NCI-H345 treated with DMSO at 0.1 percent for 48 hours (cell line): ENCODE results near the gene PIAS4.
"Not testable (repeated sequence)": the region's sequence is repeated elsewhere in the genome, so short reads cannot be mapped to it uniquely, and the experiment has no call there.

Experiments
- DNase-seq: peaks from one replicate; lab custom pipeline; 2025; ENCODE audit not compliant: unreplicated experiment; lab: John Stamatoyannopoulos, UW

Gene PIAS4

GRCh38 chr19:4007021-4007835 is at the start of gene PIAS4:
Gene PIAS4 (plus strand): TSS chr19:4007736. CDS start chr19:4007761, 25 bp downstream.
- DNase-seq, result peak; percentile 89

GRCh38 chr19:3958836-3959765 is 48.4 kb upstream of the PIAS4 start:
- no peak for DNase-seq

GRCh38 chr19:3959766-3960131 is 47.8 kb upstream of the PIAS4 start:
- no peak for DNase-seq

GRCh38 chr19:3961007-3961406 is 46.5 kb upstream of the PIAS4 start:
- DNase-seq, result no peak

DNA sequence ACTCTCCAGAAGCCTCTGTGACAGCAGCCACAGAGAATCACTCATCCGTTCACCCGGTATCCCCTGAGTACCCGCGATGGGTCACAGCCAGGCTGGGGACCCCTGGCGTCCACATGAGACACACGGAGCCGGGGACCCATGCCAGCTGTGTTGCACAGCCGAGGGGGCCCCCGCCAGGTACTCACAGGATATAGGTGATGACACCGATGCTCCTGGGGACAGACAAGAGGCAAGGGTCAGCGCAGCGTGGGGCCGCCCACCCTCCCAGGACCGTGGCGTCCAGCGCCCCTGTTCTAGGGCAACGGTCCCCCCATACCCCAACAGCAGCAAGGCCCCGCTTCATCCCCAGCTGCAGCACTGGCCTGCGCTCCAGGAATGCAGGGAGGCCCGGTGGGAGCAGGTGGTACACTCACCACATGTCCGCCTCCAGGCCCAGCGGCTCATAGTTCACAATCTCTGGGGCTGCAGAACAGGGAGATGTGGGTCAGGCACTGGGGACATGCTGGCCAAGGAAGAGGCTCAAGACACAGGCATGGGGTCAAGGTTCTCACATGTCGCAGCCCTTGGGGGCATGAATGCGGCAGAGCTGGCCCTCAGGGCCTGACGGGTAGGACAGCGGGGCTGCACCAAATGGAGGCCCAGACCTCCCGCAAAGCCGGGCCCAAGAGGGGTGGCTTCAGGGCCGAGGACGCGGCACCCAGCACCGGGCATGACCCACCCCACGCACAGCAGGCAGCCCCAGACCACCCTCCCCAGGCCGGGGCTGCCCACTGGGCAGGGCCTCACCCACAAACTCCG is 43.9 kb upstream of the PIAS4 start:
- no peak for DNase-seq

DNA sequence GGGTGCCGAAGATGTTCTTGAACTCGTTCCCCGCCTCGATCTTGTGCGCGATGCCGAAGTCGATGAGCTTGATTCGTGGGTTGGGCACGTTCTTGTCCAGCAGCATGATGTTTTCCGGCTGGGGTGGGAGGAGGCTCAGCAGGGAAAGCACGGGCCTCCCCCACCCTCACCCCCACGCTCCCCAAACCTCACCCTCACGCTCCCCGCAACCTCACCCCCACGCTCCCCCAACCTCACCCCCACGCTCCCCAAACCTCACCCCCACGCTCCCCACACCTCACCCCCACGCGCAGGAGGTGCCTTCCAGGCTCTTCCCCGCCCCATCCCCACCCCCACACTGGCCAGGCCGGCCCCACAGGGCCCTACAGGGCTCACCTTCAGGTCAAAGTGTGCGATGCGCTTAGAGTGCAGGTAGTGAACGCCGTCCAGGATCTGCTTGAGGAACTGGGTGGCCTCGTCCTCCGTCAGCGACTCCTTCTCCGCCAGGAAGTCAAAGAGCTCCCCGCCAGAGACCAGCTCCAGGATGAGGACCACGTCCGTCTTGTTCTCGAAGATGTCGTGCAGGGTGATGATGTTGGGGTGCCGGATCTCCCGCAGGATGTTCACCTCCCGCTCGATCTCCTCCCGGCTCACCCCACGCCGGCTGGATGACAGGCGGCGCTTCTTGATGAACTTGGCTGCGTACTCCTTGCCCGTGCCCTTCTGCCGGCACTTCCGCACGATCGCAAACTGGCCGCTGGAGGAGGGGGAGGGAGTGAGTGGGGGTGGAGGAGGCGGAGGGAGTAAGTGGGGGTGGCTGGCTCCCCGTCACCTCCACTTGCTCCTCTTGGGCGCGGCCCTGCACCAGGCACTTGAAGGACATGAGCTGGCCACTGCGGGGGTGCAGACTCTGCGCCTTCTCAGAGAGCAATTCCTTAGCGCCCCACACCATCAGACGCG is 43.0 kb upstream of the PIAS4 start:
- no peak for DNase-seq

- no peak for DNase-seq
Measured at GRCh38 chr19:3966051-3967017, 41.2 kb upstream of the PIAS4 start.

DNA sequence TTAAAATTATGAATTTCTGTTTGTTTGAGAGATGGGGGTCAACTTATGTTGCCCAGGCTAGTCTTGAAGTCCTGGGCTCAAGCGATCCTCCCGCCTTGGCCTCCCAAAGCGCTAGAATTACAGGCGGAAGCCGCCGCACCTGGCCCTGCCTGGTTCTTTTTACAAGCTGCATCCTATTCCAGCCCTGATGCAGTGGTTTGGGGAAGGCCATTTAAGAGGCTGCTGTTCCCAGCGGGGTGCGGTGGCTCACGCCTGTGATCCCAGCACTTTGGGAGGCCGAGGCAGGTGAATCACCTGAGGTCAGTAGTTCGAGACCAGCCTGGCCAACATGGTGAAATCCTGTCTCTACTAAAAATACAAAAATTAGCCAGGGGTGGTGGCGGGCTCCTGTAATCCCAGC is 39.6 kb upstream of the PIAS4 start:
- not testable (repeated sequence) for DNase-seq

- DNase-seq, result no peak
Measured at GRCh38 chr19:3968556-3969434, 38.7 kb upstream of the PIAS4 start.

DNA sequence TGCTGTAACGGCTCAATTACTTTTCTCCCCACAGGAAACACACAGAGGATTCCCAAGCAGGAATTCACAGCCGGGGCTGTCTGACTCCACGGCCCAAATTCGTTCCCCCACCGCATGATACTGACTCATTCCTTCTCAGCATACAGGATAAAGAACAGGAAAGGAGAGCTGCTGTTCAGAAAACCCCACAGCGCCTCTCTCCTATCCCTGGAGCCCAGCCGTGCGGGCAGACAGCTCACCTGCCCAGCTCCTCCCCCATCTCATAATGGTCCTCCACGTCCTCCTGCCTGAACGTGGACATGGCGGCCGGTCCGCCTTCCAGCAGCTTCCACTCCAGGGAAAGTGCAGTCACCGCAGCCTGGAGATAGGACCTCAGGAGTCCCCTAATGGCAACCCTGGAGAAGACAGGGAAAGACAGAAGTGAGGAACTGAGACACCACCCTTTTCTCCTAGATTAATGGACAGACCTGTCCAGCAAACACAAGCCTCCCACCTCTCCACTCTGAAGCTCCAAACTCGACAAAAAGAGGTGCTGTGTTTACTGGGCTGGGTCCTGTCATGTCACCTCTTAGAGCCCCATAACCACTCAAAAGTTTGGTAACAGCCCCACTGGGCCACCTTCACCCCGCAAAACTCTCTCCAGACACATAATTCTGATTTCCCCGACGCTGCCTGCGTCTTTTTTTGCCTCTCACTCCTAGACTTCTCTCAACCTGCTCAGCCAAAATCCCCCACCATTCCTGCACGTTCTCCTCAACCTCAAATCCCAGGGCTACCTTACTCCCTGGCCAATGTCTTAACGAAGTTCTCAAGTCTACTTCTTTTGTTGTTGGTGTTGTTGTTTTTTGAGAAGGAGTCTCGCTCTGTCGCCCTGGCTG is 37.9 kb upstream of the PIAS4 start:
- DNase-seq, result no peak

GRCh38 chr19:3970313-3970807 is 37.2 kb upstream of the PIAS4 start:
- DNase-seq, result no peak

- peak; percentile 91 for DNase-seq
Measured at GRCh38 chr19:3970808-3971598, 36.5 kb upstream of the PIAS4 start, which contains the start of gene DAPK3. Gene DAPK3 (minus strand): TSS chr19:3971099. CDS start chr19:3969735, 1,364 bp downstream.

- no peak for DNase-seq
Measured at GRCh38 chr19:3975144-3975543, 32.4 kb upstream of the PIAS4 start.

GRCh38 chr19:3975637-3976087 is 31.9 kb upstream of the PIAS4 start:
- DNase-seq, result no peak

DNA sequence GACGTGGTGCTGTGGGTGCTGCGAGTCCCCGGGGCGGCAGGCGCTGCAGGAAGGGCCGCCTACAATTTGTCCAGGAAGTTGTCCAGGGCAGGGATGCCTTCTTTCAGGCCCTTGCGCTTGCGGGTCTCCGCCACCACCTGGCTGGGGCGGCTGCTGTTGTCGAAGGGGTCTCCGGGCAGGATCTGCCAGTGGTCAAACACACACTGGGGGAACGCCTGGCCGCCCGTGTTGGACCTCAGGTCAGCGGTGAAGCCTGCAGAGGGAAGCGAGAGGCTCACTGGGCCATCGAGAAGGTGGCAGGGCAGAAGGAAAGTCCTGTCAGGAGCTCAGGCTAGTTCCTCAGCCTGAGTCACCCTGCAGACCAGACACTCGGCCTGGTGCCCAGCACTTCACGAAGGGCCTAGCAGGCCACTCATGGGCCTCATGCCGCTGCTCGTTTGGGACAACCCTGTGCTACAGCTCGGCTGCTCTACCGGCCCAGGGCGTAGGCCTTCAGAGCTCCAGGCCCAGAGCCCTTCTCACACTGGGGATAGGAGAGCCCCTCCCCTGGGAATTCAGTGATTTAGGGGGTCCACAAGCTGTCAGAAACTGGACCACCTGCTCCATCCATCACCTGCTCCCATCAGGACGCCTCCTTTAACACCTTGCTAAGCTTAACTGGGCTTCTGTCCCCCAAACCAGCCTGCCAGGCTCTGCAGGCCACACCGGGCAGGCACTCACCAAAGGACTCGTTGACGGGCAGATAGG is 30.9 kb upstream of the PIAS4 start:
- no peak for DNase-seq
